Measurements from ENCODE around the gene P4HA2. TPM values are rescaled to one million over a fixed set of nuclear protein-coding genes. Genes with fewer than 3 reads are reported as not detected.
"Not testable (repeated sequence)": the region's sequence is repeated elsewhere in the genome, so short reads cannot be mapped to it uniquely, and the experiment has no call there.

Gene P4HA2
- total RNA-seq, 1 experiment from 2014 or later, result 66.3 TPM

- in situ Hi-C loops (cut with HindIII; ENCODE audit: low pct_unique_long_range_greater_than_20kb, low sequenced_read_pairs), result no loop called here
- DNase-seq (ENCODE audit: low read depth, low spot score), result no peak
Measured at GRCh38 chr5:132193165-132193694, 34.4 kb downstream of the P4HA2 start.

- peak; percentile 86 for DNase-seq (ENCODE audit: low read depth, low spot score)
- in situ Hi-C loops (cut with HindIII; ENCODE audit: low pct_unique_long_range_greater_than_20kb, low sequenced_read_pairs), result no loop called here
Measured at GRCh38 chr5:132190161-132190817, 37.4 kb downstream of the P4HA2 start.

GRCh38 chr5:132184588-132184987, 43.1 kb downstream of the P4HA2 start:
- peak; percentile 41 for DNase-seq (ENCODE audit: low read depth, low spot score)
- in situ Hi-C loops (cut with HindIII; ENCODE audit: low pct_unique_long_range_greater_than_20kb, low sequenced_read_pairs), result no loop called here

GRCh38 chr5:132183723-132184122, 43.9 kb downstream of the P4HA2 start:
- DNase-seq (ENCODE audit: low read depth, low spot score), result no peak
- in situ Hi-C loops (cut with HindIII; ENCODE audit: low pct_unique_long_range_greater_than_20kb, low sequenced_read_pairs), result no loop called here

GRCh38 chr5:132182359-132183040, 45.2 kb downstream of the P4HA2 start:
- in situ Hi-C loops (cut with HindIII; ENCODE audit: low pct_unique_long_range_greater_than_20kb, low sequenced_read_pairs), result no loop called here
- no peak for DNase-seq (ENCODE audit: low read depth, low spot score)

GRCh38 chr5:132181011-132181629, 46.5 kb downstream of the P4HA2 start:
- in situ Hi-C loops (cut with HindIII; ENCODE audit: low pct_unique_long_range_greater_than_20kb, low sequenced_read_pairs), result no loop called here
- DNase-seq (ENCODE audit: low read depth, low spot score), result no peak

- peak; percentile 72 for DNase-seq (ENCODE audit: low read depth, low spot score)
- in situ Hi-C loops (cut with HindIII; ENCODE audit: low pct_unique_long_range_greater_than_20kb, low sequenced_read_pairs), result no loop called here
Measured at GRCh38 chr5:132180134-132180745, 47.4 kb downstream of the P4HA2 start.

GRCh38 chr5:132179405-132179804, 48.2 kb downstream of the P4HA2 start:
- no peak for DNase-seq (ENCODE audit: low read depth, low spot score)
- in situ Hi-C loops (cut with HindIII; ENCODE audit: low pct_unique_long_range_greater_than_20kb, low sequenced_read_pairs), result no loop called here

GRCh38 chr5:132177691-132178149, 49.9 kb downstream of the P4HA2 start:
- DNase-seq (ENCODE audit: low read depth, low spot score), result no peak
- in situ Hi-C loops (cut with HindIII; ENCODE audit: low pct_unique_long_range_greater_than_20kb, low sequenced_read_pairs), result no loop called here

GRCh38 chr5:132176987-132177386, 50.7 kb downstream of the P4HA2 start:
- peak; percentile 8 for DNase-seq (ENCODE audit: low read depth, low spot score)
- in situ Hi-C loops (cut with HindIII; ENCODE audit: low pct_unique_long_range_greater_than_20kb, low sequenced_read_pairs), result no loop called here

- no peak for DNase-seq (ENCODE audit: low read depth, low spot score)
- in situ Hi-C loops (cut with HindIII; ENCODE audit: low pct_unique_long_range_greater_than_20kb, low sequenced_read_pairs), result no loop called here
Measured at GRCh38 chr5:132176521-132176945, 51.1 kb downstream of the P4HA2 start.

- DNase-seq (ENCODE audit: low read depth, low spot score), result no peak
- in situ Hi-C loops (cut with HindIII; ENCODE audit: low pct_unique_long_range_greater_than_20kb, low sequenced_read_pairs), result no loop called here
Measured at GRCh38 chr5:132162945-132163344, 64.7 kb downstream of the P4HA2 start.

GRCh38 chr5:132161574-132162326, 65.9 kb downstream of the P4HA2 start:
- DNase-seq (ENCODE audit: low read depth, low spot score); in situ Hi-C loops (cut with HindIII; ENCODE audit: low pct_unique_long_range_greater_than_20kb, low sequenced_read_pairs): not testable (repeated sequence)

- DNase-seq (ENCODE audit: low read depth, low spot score), result no peak
- in situ Hi-C loops (cut with HindIII; ENCODE audit: low pct_unique_long_range_greater_than_20kb, low sequenced_read_pairs), result no loop called here
Measured at GRCh38 chr5:132156413-132156812, 71.2 kb downstream of the P4HA2 start.

GRCh38 chr5:132150565-132150964, 77.1 kb downstream of the P4HA2 start:
- in situ Hi-C loops (cut with HindIII; ENCODE audit: low pct_unique_long_range_greater_than_20kb, low sequenced_read_pairs), result no loop called here
- DNase-seq (ENCODE audit: low read depth, low spot score), result no peak

- in situ Hi-C loops (cut with HindIII; ENCODE audit: low pct_unique_long_range_greater_than_20kb, low sequenced_read_pairs), result no loop called here
- DNase-seq (ENCODE audit: low read depth, low spot score), result no peak
Measured at GRCh38 chr5:132147663-132148062, 80.0 kb downstream of the P4HA2 start.

GRCh38 chr5:132145326-132145725, 82.3 kb downstream of the P4HA2 start:
- in situ Hi-C loops (cut with HindIII; ENCODE audit: low pct_unique_long_range_greater_than_20kb, low sequenced_read_pairs); DNase-seq (ENCODE audit: low read depth, low spot score): not testable (repeated sequence)
